ENCODE results near the gene USP9X. TPM values are rescaled to one million over a fixed set of nuclear protein-coding genes. Genes with fewer than 3 reads are reported as not detected.

USP9X gene
- total RNA-seq, 1 donor from 2014 or later: 23.7 TPM

DNA sequence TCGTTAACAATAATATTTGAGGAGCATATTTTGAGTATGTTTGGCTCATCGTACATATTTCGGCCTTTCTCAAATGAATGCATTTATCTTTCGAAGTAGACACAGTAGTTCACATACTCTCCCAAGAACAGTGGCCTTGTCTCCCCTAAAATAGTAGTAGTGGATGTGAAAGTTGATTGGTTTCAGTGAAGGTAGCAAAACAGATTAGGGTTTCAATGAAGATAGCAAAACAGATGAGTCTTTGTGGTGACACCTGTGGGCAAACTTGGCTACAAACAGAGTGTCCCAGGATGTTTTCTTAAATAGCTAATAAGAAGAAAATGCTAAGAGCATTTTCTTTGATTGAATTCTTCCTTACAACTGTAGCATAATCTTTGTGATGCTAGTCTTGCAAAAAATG, 67.0 kb downstream of the USP9X start:
- H3K9me3 ChIP-seq: no peaks in the 10 kb centered on the region
- H3K36me3 ChIP-seq: peaks cover 37 to 71% of the 10 kb centered on the region in 2 donors
- H3K4me3 ChIP-seq: no peak overlapping the region
- H3K27me3 ChIP-seq: no peaks in the 10 kb centered on the region
- TF ChIP-seq, protein P1, sequence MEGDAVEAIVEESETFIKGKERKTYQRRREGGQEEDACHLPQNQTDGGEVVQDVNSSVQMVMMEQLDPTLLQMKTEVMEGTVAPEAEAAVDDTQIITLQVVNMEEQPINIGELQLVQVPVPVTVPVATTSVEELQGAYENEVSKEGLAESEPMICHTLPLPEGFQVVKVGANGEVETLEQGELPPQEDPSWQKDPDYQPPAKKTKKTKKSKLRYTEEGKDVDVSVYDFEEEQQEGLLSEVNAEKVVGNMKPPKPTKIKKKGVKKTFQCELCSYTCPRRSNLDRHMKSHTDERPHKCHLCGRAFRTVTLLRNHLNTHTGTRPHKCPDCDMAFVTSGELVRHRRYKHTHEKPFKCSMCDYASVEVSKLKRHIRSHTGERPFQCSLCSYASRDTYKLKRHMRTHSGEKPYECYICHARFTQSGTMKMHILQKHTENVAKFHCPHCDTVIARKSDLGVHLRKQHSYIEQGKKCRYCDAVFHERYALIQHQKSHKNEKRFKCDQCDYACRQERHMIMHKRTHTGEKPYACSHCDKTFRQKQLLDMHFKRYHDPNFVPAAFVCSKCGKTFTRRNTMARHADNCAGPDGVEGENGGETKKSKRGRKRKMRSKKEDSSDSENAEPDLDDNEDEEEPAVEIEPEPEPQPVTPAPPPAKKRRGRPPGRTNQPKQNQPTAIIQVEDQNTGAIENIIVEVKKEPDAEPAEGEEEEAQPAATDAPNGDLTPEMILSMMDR (IDR thresholded peaks at IDR 0.05): no peak
- no peaks in the 10 kb centered on the region for H3K4me1 ChIP-seq
- no peak overlapping the region for H3K27ac ChIP-seq
- DNase-seq (ENCODE audit: low spot score in 2 of 2): no peak
- intact Hi-C loops (cut with DNase I): no loop called here

DNA sequence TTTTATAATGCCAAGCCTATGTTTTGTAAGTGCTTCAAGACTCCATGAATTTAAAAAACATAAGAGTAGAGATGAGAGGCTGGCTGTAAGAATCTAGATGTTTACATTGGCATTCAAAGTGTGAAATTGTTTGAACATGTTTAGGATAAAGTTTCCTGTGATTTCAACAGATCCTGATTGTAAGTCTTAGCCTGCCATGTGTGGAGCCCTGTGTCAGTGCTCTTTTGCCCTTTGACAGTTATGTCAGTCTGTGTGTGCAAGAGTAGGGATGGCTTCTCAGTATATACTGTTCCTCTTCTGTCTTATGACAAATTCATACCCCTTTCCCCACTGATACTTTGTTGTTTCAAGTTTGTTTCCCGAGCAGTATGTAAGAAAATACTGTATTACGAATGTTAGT, 68.2 kb downstream of the USP9X start:
- H3K36me3 ChIP-seq: peaks cover 35 to 64% of the 10 kb centered on the region in 2 donors
- no peaks in the 10 kb centered on the region for H3K9me3 ChIP-seq
- no peaks in the 10 kb centered on the region for H3K27me3 ChIP-seq
- no peaks in the 10 kb centered on the region for H3K4me1 ChIP-seq
- H3K4me3 ChIP-seq: no peak overlapping the region
- intact Hi-C loops (cut with DNase I): no loop called here
- TF ChIP-seq, protein P1 (IDR thresholded peaks at IDR 0.05): no peak
- DNase-seq (ENCODE audit: low spot score in 2 of 2): no peak
- H3K27ac ChIP-seq: no peak overlapping the region

DNA sequence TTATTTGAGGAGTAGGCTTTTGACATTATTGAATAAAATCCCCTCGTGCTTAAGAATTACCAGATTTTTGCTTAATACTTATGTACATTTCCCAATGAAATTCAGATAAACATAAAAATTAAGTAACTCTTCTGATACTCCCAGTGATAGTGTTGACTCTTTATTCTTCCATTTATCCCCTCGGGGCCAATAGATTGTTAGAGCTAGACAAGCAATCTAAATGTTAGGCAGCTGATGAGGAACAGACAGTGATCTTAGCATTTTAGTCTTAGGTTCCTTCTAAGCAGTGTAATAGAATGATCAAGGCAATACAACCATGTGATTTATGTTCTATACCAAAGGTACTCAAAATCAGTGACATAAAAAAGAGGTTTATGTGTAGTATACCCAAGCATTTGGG, 68.7 kb downstream of the USP9X start:
- H3K4me1 ChIP-seq: no peaks in the 10 kb centered on the region
- H3K27me3 ChIP-seq: no peaks in the 10 kb centered on the region
- H3K4me3 ChIP-seq: no peak overlapping the region
- H3K36me3 ChIP-seq: peaks cover 30 to 62% of the 10 kb centered on the region in 2 donors
- no peaks in the 10 kb centered on the region for H3K9me3 ChIP-seq
- intact Hi-C loops (cut with DNase I): no loop called here
- H3K27ac ChIP-seq: no peak overlapping the region
- TF ChIP-seq, protein P1 (IDR thresholded peaks at IDR 0.05): no peak
- no peak for DNase-seq (ENCODE audit: low spot score in 2 of 2)

DNA sequence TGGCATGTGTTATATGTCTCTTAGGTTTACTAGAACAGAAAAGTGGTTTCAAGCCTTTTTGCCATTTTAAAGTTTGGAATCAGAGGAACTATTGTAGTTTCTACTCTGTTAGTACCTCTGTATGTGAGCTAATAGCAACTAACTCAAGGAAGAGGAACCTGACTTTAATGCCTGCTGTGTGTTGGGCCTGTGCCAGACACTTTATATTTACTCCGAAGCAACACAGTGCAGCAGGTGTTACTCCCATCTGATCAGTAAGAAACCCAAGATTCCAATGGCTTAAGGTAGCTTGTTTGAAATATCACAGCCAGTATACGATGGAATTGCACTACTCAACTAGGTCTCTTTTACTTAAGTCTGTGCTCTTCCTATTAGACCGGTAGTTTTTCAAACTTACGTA, 79.2 kb downstream of the USP9X start:
- no peak overlapping the region for H3K27ac ChIP-seq
- H3K27me3 ChIP-seq: no peaks in the 10 kb centered on the region
- intact Hi-C loops (cut with DNase I): no loop called here
- TF ChIP-seq, protein P1 (IDR thresholded peaks at IDR 0.05): no peak
- H3K36me3 ChIP-seq: peaks cover 7 to 34% of the 10 kb centered on the region in 2 donors
- no peak for DNase-seq (ENCODE audit: low spot score in 2 of 2)
- no peak overlapping the region for H3K4me3 ChIP-seq
- no peaks in the 10 kb centered on the region for H3K4me1 ChIP-seq
- H3K9me3 ChIP-seq: no peaks in the 10 kb centered on the region

DNA sequence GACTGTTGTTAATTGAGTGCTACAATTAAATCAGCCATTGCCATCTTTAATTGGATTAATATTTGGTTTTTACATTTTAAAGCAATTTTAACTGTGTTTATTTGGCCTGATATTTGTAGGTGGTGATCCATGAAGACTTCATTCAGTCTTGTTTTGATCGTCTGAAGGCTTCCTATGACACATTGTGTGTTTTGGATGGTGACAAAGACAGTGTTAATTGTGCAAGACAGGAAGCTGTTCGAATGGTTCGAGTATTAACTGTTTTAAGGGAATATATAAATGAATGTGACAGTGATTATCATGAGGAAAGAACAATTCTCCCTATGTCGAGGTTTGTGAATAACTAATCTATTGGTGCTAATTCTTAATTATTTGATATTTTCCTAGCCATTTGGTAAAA, 82.6 kb downstream of the USP9X start:
- no peaks in the 10 kb centered on the region for H3K4me1 ChIP-seq
- no peak for DNase-seq (ENCODE audit: low spot score in 2 of 2)
- H3K27me3 ChIP-seq: no peaks in the 10 kb centered on the region
- peaks cover 24 to 57% of the 10 kb centered on the region in 2 donors for H3K36me3 ChIP-seq
- H3K27ac ChIP-seq: no peak overlapping the region
- H3K9me3 ChIP-seq: no peaks in the 10 kb centered on the region
- H3K4me3 ChIP-seq: no peak overlapping the region
- intact Hi-C loops (cut with DNase I): no loop called here
- TF ChIP-seq, protein P1 (IDR thresholded peaks at IDR 0.05): no peak

DNA sequence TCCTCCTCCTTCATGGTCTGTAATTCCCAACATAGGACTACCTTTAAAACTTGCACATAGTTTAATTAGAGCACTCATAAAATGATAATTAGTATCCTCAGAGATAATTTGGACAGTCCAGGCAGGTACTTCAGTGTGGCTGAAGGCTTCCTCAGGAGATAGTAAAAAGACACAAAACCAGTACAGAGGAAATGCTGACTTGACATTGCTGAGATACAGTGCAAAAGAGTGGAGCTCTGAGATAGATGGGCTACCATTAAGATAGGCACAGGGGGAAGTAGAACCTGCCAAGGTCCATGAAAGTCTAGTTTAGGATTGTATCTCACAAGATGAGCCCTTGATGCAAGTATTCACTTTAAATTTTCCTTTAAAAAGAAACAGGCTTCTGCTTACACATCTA, 91.0 kb downstream of the USP9X start:
- TF ChIP-seq, protein P1 (IDR thresholded peaks at IDR 0.05): no peak
- peaks cover 0 to 3% of the 10 kb centered on the region in 2 donors for H3K4me1 ChIP-seq
- no peak overlapping the region for H3K4me3 ChIP-seq
- intact Hi-C loops (cut with DNase I): no loop called here
- no peak overlapping the region for H3K27ac ChIP-seq
- H3K27me3 ChIP-seq: no peaks in the 10 kb centered on the region
- DNase-seq (ENCODE audit: low spot score in 2 of 2): no peak
- H3K9me3 ChIP-seq: no peaks in the 10 kb centered on the region
- peaks cover under 1 to 31% of the 10 kb centered on the region in 2 donors for H3K36me3 ChIP-seq
